Left hindlimb (tissue), 1 donor: ENCODE results near the gene HOXB6.

Experiments used
- DNase-seq: peaks from one replicate; pipeline ENCODE4 v3.0.0-alpha.2; 2018

Gene HOXB6

GRCh38 chr17:48604770-48605329, at the start of gene HOXB6:
TSS of gene HOXB6 (minus strand) at chr17:48604986. CDS start at chr17:48598150, 6,836 bp downstream.
- DNase-seq, result no peak

DNA sequence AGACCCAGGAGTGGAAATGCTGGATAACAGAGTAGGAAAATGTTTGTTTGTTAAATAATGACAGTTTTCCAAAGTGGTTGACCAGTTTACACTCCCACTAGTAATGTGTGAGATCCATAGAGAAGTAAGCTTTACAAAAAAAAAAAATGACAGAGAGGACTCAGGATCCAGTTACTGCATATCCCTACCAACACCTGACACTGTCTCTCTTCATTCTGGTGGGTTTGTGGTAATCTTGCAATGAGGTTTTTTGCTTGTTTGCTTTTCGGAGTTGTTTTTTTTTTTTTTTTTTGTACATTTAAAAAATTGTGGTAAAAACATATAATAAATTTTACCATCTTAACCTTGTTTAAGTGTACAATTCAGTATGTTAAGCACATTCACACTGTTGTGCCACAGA, 45.0 kb upstream of the HOXB6 start:
- no peak for DNase-seq

GRCh38 chr17:48647963-48648245, 43.1 kb upstream of the HOXB6 start:
- no peak for DNase-seq

DNA sequence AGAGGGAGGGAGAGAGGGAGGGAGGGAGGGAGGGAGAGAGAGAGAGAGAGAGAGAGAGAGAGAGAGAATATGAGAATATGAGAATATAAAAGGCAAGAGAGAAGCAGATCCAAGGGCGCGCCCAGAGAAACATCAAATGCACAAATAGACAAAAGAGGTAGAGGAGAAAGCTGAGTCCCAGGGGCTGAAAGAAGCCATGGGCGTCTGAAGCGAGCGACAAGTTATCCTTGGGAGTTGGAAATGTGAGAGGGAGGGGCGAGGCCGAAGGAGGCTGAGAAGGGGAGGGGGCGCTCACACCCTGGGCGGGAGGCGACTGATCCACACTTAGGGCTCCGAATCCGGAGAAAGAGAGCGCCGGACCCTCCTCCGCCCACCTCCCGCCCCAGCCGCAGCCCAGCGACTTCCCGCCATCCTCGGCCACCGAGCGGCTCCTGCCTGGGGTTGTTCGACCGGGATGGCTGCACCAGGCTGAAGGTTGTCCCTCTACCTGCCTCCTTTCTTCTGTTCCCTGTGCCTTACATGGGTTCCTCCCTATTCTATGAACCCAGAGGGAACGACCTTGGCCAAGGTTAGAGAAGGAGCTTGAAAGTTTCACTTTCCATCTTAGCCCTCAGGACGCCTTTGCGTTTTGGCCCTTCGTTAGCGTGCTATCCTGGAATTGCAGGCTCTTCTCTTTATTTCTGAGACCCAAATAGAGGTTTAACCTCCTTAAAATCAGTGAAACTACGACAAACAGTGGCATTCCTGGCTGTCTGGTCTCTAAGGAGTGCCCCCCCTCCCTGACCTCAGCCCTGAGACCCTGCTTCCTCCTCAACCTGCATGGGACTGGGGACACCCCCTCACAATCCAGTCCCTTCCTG, 42.5 kb upstream of the HOXB6 start:
- DNase-seq, result no peak

DNA sequence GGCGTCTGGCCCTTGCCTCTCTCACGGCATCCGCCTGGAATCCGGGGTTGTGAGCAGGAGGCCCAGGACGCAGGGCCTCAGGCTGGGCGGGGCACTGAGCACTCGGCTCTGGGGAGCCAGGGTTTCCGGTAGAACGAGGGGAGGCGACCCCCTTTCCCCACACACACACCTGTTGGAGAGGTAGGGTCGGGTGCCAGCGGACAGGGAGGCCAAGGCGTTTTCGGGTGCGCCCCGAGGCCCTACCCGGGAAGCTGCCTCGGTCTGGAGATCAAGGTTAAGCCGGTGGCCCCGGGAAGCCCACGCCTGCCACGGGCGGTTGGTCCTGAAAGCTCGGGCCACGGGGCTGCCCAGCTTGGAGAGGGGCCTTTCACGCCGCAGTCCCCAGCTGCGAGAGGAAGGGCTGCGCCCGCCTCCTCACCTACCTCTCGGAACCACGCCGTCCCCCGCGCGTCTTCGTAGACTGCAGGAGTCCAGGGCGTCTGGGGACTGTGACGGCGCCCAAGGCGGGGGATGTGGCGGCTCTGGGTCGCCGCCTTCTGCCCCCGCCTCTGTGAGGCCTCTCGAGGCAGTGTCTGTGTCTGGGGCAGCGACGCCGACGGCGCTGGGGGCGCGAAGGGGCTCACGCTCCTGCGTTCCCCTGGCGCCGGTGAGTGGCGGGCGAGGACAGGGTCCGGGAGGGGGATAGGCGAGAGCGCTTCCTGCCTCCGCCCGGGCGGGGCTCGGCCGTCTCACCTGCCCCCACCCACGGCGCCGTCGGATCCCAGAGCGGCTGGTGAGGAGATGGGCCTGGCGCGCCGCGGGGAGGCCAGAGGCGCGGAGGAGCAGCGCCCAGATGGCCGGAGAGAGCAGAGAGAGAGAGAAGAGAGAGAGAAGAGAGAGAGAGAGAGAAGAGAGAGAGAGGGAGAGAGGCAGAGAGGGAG, 41.7 kb upstream of the HOXB6 start:
- no peak for DNase-seq

GRCh38 chr17:48645639-48646182, 40.9 kb upstream of the HOXB6 start:
- no peak for DNase-seq

DNA sequence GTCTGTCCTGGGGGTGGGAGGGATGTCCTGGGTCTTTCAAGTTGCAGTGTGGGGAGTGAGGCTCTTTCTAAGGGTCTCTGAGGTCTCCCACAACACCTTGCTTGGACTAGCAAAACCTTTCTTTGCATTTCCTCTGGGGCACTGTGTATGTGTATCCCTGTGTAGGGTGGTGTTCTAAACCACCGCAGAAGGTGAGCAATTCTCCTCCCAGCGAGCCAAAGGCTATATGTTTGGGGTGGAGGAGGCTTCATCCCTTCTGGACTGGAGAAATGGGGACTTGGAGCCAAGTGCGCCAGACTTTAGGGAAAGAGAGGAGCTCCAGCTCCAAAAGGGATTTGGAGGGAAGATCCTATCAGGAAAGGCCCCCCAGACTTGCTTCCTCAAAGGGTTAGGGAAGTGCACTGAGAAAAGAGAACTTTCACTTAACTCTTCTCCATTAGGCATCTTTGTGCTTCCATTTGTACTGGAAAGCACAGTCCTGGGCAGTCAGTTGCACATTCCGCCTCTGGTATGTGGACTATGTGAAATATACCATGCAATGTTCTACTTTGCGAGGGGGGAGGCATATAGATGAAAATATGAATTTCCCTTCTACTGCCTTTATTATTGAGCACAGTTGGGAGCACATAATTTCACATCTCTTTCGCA, 40.2 kb upstream of the HOXB6 start:
- DNase-seq, result no peak

- no peak for DNase-seq
Observed at GRCh38 chr17:48644159-48644558, 39.4 kb upstream of the HOXB6 start.

DNA sequence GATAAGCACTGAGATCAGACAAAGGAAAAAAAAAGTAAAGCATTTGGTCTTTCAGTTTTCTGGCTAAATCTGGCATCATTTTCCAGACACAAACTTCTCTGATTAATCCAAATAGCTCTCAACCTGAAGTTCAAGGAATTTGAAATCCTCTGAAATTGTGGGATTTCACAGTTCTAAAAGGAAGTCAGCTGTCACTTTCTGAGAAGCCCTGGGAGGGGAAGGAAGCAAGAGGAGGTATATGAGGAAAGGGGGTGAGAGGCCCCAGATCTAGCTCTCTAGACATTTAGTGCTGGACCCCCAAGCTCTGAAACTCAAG, 38.9 kb upstream of the HOXB6 start:
- no peak for DNase-seq

- DNase-seq, result no peak
Observed at GRCh38 chr17:48642843-48643696, 38.3 kb upstream of the HOXB6 start.

DNA sequence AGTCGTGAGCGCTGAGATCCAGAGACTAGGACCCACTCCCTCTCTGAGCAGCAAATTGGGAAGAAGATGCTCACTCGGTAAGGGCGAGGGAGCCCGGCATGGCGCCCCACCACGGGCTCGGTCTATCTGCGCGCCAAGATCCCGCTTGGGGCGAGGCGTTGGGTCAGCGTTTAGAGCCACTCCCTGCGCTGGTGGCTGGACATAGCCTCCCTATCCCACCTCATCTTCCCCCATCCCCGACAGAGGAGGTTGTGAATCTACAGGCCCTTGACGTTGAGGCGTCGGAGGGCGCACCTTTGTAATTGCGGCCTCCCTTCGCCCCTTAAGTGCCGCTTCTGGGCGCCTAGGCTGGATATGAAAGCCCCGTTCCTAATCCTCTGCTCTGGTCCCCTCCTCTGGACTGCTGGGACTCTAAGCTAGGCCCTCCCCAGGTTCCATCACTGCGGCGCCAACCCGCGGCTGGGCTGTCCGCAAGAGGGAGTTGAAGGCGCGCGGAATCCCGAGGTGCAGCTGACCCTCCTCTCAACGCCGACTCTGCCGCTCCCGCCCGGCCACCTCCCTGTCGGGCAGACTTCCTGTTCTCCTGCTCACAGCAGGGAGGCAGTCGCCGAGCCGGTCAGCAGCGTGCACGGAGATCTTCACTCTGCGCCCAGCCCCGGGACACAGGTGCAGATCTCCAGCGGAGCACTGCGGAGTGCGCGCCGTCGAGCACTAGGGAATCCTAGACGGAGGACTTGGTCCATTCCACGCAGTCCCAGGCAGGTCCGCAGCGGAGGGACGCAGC, 37.5 kb upstream of the HOXB6 start:
- DNase-seq, result no peak

DNA sequence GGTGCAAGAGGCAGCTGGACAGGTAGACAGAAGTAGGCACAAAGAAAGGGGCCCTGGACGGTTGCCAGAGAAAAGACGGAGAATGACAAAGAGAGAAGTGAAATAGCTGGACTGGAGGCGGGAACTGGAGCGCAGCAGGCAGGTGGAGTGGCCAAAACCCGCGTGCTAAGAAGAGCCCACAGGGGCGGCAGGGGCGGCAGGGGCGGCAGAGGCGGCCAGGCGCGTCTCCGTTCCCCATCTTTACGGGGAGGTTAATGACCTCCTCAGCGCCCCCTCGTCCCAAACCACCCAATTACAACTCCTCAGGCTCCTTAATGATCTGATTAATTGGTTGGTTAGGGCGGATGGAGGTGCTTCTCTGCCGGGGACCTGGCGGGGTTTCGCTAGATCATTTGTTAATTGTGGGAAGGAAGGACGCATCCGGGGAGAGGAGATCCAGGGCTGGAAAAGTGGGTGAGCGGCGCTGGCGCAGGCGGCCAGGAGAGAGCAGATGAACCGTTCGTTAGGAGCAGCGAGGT, 36.8 kb upstream of the HOXB6 start:
- no peak for DNase-seq

GRCh38 chr17:48640858-48641180, 36.0 kb upstream of the HOXB6 start:
- DNase-seq, result no peak

- DNase-seq, result no peak
Observed at GRCh38 chr17:48639982-48640857, 35.4 kb upstream of the HOXB6 start.

DNA sequence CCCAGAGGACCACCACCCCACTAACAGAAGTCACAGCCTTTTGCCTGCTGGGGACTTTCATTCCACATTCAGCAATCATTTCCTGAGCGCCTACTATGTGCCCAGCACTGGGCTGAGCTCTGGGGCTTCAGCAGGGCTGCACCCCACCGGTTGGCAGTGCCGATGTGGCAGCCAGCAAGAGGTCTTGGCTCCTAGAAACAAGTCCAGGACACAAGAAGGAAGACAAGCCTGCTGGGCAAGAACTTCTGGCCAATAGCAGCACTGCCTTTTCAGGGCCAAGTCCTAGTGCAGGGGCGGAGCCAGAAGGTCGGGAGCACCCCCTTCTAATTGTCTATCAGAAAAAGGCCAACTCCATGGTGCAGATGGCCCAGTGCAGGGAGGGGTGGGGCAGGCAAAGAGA, 34.4 kb upstream of the HOXB6 start:
- DNase-seq, result no peak

- DNase-seq, result no peak
Observed at GRCh38 chr17:48637323-48638260, 32.8 kb upstream of the HOXB6 start.

DNA sequence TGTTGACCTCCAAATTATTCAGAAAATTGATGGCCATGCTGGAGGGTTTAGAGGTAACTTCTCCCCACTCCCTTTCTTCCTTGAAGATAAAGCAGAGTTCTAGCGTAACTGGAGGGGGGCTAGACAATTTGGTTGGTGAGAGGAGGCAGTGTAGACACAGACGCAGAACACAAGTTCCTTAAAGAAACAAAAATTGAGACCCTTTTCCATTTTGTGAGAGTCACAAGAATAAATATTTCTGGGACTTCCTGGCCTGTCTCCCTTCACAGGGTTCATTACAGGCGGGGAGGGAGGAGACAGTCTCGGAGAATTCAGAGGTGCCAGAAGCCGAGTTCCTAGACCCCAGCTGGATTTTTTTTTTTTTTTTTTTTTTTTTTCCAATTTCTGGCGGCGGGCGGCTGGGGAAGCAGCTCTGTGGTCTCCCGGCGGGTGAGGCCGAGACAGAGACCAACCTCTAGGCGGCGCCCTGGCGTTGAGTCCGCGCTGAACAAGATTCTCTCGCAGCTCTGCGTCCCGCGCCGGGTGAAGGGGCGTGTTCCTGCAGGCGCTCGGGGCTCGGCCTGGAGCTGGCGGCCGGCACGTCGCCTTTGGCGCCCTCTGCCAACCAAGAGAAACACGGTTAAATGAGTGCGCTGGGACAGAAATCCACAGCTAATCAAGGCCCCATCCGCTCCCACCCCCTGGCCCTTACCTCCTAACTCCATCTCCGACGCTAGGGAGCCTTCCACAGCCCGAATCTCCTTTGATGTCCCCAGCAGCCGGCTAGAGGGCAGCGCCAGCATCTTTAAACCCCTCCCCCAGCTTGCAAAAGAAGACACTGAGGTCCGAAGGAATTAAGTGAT, 31.6 kb upstream of the HOXB6 start:
- peak; percentile 78 for DNase-seq
